ENCODE data around the gene COQ9. TPM values are rescaled to one million over a fixed set of nuclear protein-coding genes. Genes with fewer than 3 reads are reported as not detected.
"Not testable (repeated sequence)": the region's sequence is repeated elsewhere in the genome, so short reads cannot be mapped to it uniquely, and the experiment has no call there.

COQ9 gene, protein sequence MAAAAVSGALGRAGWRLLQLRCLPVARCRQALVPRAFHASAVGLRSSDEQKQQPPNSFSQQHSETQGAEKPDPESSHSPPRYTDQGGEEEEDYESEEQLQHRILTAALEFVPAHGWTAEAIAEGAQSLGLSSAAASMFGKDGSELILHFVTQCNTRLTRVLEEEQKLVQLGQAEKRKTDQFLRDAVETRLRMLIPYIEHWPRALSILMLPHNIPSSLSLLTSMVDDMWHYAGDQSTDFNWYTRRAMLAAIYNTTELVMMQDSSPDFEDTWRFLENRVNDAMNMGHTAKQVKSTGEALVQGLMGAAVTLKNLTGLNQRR
- 28.3 TPM for polyA plus RNA-seq (2013, experiment 1 of 4)
- polyA plus RNA-seq (2013, experiment 2 of 4), result 19.9 TPM
- polyA plus RNA-seq (2013, experiment 3 of 4), result 24.9 TPM
- 27.4 TPM for polyA plus RNA-seq (2013, experiment 4 of 4)

- peak within 1 kb of the TSS; percentile 100 for H3K4me3 ChIP-seq (ENCODE audit: insufficient read depth, low read depth, low read length)
- H3K9me3 ChIP-seq (ENCODE audit: control insufficient read depth, low read length), result no peaks in the 10 kb centered on the region
- peak within 1 kb of the TSS; percentile 46 for H3K27ac ChIP-seq (ENCODE audit: insufficient read depth, low read depth, low read length, poor library complexity, severe bottlenecking)
- 0 to 1% methylated on average over 68 of the region's 68 CpGs for WGBS, 2 experiments
- H3K27me3 ChIP-seq (ENCODE audit: control insufficient read depth, insufficient read depth, low read length, poor library complexity, severe bottlenecking), result no peaks in the 10 kb centered on the region
- peaks cover 11% of the 10 kb centered on the region for H3K4me1 ChIP-seq (ENCODE audit: control insufficient read depth, insufficient read depth, low read length)
- H3K36me3 ChIP-seq (ENCODE audit: control insufficient read depth, insufficient read depth, low read length), result no peaks in the 10 kb centered on the region
Measured at GRCh38 chr16:57447186-57447962, at the start of gene COQ9, which contains the start of gene CIAPIN1. Gene COQ9 (plus strand): TSS chr16:57447479. CDS start chr16:57447506, 27 bp downstream. Gene CIAPIN1 (minus strand): TSS chr16:57447385. CDS start chr16:57440928, 6,457 bp downstream.

DNA sequence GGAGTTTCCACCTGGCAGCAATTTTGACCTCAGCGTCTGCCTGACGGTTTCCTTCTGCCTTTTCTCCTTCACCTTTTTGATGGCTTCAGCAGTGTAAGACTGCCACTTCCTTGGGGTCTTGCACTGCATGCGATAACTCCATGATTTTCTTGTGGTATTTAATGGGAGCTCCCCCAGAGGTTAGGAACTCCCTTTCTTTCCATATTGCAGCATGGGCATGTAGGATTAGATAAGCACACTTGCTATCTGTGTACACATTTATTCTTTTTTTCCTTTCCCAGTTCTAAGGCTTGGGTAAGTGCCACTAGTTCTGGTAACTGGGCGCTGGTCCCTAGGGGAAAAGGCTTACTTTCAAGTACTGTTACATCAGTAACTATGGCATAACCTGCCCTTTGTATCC lies 49.8 kb upstream of the COQ9 start:
- not testable (repeated sequence) for H3K9me3 ChIP-seq (ENCODE audit: control insufficient read depth, low read length); H3K4me1 ChIP-seq (ENCODE audit: control insufficient read depth, insufficient read depth, low read length); H3K4me3 ChIP-seq (ENCODE audit: insufficient read depth, low read depth, low read length); H3K27ac ChIP-seq (ENCODE audit: insufficient read depth, low read depth, low read length, poor library complexity, severe bottlenecking); H3K36me3 ChIP-seq (ENCODE audit: control insufficient read depth, insufficient read depth, low read length); H3K27me3 ChIP-seq (ENCODE audit: control insufficient read depth, insufficient read depth, low read length, poor library complexity, severe bottlenecking)
- 91 to 93% methylated on average over 4 of the region's 4 CpGs for WGBS, 2 experiments

DNA sequence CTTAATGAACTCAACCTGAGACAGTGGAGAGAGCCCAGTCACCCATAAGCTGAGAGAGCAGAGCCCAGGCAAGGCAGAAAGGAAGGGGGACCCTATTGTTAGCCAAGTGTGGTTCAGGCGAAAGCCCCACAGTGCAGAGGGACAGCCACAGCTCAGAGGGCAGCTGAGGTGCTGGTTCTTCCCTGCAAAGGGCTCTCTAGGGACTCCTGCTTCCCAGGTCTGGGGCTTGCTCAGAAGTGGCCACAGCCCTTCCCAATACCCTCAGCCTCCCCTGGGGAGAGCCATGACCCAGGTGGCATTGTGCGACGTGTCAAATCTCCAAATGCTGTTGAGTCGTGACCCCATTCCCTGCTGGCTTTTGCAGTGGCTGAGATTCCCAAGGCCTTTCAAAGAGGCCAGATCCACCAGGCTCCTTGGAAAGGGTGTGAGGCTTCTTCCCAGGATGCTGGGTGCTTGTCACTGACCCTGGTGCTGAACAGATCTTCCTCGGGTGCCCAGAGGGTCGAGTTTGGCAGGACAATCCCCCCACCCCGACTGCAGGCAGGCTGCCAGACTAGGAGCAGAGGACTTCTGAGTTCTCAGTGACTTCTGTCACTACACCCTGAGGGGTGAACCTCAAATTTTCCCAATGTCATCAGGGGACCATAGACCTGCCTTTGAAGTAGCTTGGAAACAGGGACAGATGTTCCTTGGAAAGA lies 45.2 kb upstream of the COQ9 start:
- H3K9me3 ChIP-seq (ENCODE audit: control insufficient read depth, low read length), result no peaks in the 10 kb centered on the region
- H3K4me3 ChIP-seq (ENCODE audit: insufficient read depth, low read depth, low read length), result no peak overlapping the region
- no peaks in the 10 kb centered on the region for H3K27me3 ChIP-seq (ENCODE audit: control insufficient read depth, insufficient read depth, low read length, poor library complexity, severe bottlenecking)
- no peaks in the 10 kb centered on the region for H3K36me3 ChIP-seq (ENCODE audit: control insufficient read depth, insufficient read depth, low read length)
- 55 to 56% methylated on average over 7 of the region's 7 CpGs for WGBS, 2 experiments
- H3K4me1 ChIP-seq (ENCODE audit: control insufficient read depth, insufficient read depth, low read length), result peaks cover 6% of the 10 kb centered on the region
- no peak overlapping the region for H3K27ac ChIP-seq (ENCODE audit: insufficient read depth, low read depth, low read length, poor library complexity, severe bottlenecking)

- H3K27ac ChIP-seq (ENCODE audit: insufficient read depth, low read depth, low read length, poor library complexity, severe bottlenecking), result no peak within 1 kb of the TSS
- H3K4me3 ChIP-seq (ENCODE audit: insufficient read depth, low read depth, low read length), result no peak within 1 kb of the TSS
- WGBS, 2 experiments, result 88 to 89% methylated on average over 17 of the region's 17 CpGs
- H3K27me3 ChIP-seq (ENCODE audit: control insufficient read depth, insufficient read depth, low read length, poor library complexity, severe bottlenecking), result no peaks in the 10 kb centered on the region
- H3K9me3 ChIP-seq (ENCODE audit: control insufficient read depth, low read length), result no peaks in the 10 kb centered on the region
- H3K4me1 ChIP-seq (ENCODE audit: control insufficient read depth, insufficient read depth, low read length), result peaks cover 6% of the 10 kb centered on the region
- H3K36me3 ChIP-seq (ENCODE audit: control insufficient read depth, insufficient read depth, low read length), result no peaks in the 10 kb centered on the region
Measured at GRCh38 chr16:57403965-57404817, 43.1 kb upstream of the COQ9 start, which contains the start of gene CCL17. Gene CCL17 (plus strand): TSS chr16:57404767. CDS start chr16:57413933, 9,166 bp downstream.

GRCh38 chr16:57405097-57405496 lies 42.2 kb upstream of the COQ9 start:
- H3K4me3 ChIP-seq (ENCODE audit: insufficient read depth, low read depth, low read length), result no peak overlapping the region
- H3K36me3 ChIP-seq (ENCODE audit: control insufficient read depth, insufficient read depth, low read length), result no peaks in the 10 kb centered on the region
- 88 to 91% methylated on average over 3 of the region's 3 CpGs for WGBS, 2 experiments
- H3K4me1 ChIP-seq (ENCODE audit: control insufficient read depth, insufficient read depth, low read length), result peaks cover 6% of the 10 kb centered on the region
- no peaks in the 10 kb centered on the region for H3K27me3 ChIP-seq (ENCODE audit: control insufficient read depth, insufficient read depth, low read length, poor library complexity, severe bottlenecking)
- H3K27ac ChIP-seq (ENCODE audit: insufficient read depth, low read depth, low read length, poor library complexity, severe bottlenecking), result no peak overlapping the region
- no peaks in the 10 kb centered on the region for H3K9me3 ChIP-seq (ENCODE audit: control insufficient read depth, low read length)

GRCh38 chr16:57406881-57407280 lies 40.4 kb upstream of the COQ9 start:
- Histone ChIP-seq H3K36me3 (ENCODE audit: control insufficient read depth, insufficient read depth, low read length) (no peaks in the 10 kb centered on the region), H3K27me3 (ENCODE audit: control insufficient read depth, insufficient read depth, low read length, poor library complexity, severe bottlenecking) (no peaks in the 10 kb centered on the region), H3K27ac (ENCODE audit: insufficient read depth, low read depth, low read length, poor library complexity, severe bottlenecking) (no peak overlapping the region), H3K4me1 (ENCODE audit: control insufficient read depth, insufficient read depth, low read length) (peaks cover 6% of the 10 kb centered on the region), H3K4me3 (ENCODE audit: insufficient read depth, low read depth, low read length) (no peak overlapping the region), H3K9me3 (ENCODE audit: control insufficient read depth, low read length) (no peaks in the 10 kb centered on the region)
- 88 to 92% methylated on average over 2 of the region's 2 CpGs for WGBS, 2 experiments

DNA sequence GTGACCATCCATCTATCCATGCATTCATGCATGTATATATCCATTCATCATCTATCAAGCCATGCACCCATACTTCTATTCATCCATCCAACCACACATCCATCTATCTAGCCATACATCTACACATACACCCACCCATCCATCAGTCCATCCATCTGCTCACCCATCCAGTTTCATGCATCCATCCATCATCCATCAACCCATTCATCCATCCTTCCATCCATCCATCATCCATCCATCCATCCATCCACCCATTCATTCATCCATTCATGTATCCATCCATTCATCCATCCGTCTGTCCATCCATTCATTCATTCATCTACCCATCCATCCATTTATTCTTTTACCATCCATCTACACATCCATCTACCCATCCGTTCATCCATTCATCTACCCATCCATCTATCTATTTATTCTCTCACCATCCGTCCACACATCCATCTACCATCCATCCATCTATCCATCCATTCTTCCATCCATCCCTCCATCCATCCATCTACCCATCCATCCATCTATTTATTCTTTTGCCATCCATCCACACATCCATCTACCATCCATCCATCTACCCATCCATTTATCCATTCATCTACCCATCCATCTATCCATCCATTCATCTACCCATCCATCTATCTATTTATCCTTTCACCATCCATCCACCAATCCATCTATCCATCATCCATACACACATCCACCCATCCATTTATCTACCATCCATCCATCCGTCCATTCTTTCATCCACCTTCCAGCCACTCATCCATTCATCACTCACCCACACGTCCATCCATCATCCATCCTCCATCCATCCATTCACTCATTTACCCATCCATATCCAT lies 39.5 kb upstream of the COQ9 start:
- no peaks in the 10 kb centered on the region for H3K36me3 ChIP-seq (ENCODE audit: control insufficient read depth, insufficient read depth, low read length)
- no peak overlapping the region for H3K4me3 ChIP-seq (ENCODE audit: insufficient read depth, low read depth, low read length)
- WGBS, 2 experiments, result 88 to 89% methylated on average over 5 of the region's 5 CpGs
- no peak overlapping the region for H3K27ac ChIP-seq (ENCODE audit: insufficient read depth, low read depth, low read length, poor library complexity, severe bottlenecking)
- H3K9me3 ChIP-seq (ENCODE audit: control insufficient read depth, low read length), result no peaks in the 10 kb centered on the region
- no peaks in the 10 kb centered on the region for H3K27me3 ChIP-seq (ENCODE audit: control insufficient read depth, insufficient read depth, low read length, poor library complexity, severe bottlenecking)
- no peaks in the 10 kb centered on the region for H3K4me1 ChIP-seq (ENCODE audit: control insufficient read depth, insufficient read depth, low read length)

GRCh38 chr16:57409065-57409464 lies 38.2 kb upstream of the COQ9 start:
- H3K4me1 ChIP-seq (ENCODE audit: control insufficient read depth, insufficient read depth, low read length), result no peaks in the 10 kb centered on the region
- 93 to 97% methylated on average over 5 of the region's 5 CpGs for WGBS, 2 experiments
- no peaks in the 10 kb centered on the region for H3K27me3 ChIP-seq (ENCODE audit: control insufficient read depth, insufficient read depth, low read length, poor library complexity, severe bottlenecking)

More at GRCh38 chr16:57409065-57409464, 38.2 kb upstream of the COQ9 start:
- no peak overlapping the region for H3K4me3 ChIP-seq (ENCODE audit: insufficient read depth, low read depth, low read length)
- no peak overlapping the region for H3K27ac ChIP-seq (ENCODE audit: insufficient read depth, low read depth, low read length, poor library complexity, severe bottlenecking)
- no peaks in the 10 kb centered on the region for H3K9me3 ChIP-seq (ENCODE audit: control insufficient read depth, low read length)
- H3K36me3 ChIP-seq (ENCODE audit: control insufficient read depth, insufficient read depth, low read length), result no peaks in the 10 kb centered on the region
